ENCODE results near the gene UBN1.
A peak's percentile ranks its signal among the peaks of the same experiment; 100 is the strongest.

UBN1 gene

DNA sequence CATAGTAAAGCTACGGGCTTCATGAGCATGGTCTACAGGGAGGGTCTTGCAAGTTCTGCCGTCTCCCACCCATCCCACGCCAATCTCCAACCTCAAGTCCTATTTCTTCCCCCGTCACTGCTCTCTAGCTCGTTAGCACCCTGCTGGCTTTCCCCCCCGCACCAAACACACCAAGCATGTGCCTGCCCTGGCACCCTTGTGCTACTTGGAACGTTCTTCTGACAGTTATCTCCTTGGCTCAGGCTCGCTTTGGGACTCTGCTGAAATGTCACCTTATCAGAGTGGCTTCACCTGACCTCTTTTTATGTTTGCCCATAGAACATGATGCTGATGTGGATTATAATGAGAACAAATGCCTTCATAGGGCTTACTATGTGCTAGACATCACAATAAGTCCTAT is 22.1 kb upstream of the UBN1 start:
- DNase-seq: no peak

DNA sequence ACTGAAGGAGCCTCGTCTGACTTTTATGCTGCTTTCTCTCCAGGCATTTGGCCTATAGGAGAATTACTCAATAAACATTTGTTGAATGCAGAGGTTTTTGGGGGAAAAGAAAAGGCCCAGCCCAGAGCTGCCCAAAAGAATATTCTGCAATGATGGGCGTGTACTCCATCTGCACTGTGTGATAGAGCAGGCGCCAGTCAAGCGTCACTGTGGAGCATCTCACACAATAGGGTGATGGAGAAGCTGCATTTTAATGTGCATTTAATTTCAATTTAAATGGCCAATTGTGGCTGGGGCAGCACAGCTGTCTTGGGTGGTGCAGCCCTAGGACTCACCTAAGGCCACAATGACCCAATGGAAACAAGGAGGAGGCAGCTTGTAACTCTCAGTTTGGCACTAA is 20.8 kb upstream of the UBN1 start:
- DNase-seq: no peak

DNA sequence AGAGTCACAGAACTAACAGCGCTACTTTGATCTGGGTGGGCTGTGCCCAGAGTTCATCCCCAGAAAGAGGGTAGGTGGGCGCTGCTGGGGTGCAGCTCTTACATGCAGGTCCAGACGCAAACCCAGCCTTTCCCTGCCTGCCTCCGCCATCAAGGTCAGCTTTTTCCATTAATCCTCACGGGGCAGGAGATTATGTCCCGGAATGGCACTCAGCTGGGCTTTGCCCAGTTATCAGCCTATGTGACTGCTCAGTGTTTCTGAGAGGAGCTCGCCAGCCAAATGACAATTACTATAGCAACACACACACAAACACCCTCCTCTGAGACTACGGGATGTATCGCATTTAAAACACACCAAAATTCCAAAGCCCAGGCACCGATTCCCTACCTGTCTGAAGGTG is 20.3 kb upstream of the UBN1 start:
- DNase-seq: no peak

DNA sequence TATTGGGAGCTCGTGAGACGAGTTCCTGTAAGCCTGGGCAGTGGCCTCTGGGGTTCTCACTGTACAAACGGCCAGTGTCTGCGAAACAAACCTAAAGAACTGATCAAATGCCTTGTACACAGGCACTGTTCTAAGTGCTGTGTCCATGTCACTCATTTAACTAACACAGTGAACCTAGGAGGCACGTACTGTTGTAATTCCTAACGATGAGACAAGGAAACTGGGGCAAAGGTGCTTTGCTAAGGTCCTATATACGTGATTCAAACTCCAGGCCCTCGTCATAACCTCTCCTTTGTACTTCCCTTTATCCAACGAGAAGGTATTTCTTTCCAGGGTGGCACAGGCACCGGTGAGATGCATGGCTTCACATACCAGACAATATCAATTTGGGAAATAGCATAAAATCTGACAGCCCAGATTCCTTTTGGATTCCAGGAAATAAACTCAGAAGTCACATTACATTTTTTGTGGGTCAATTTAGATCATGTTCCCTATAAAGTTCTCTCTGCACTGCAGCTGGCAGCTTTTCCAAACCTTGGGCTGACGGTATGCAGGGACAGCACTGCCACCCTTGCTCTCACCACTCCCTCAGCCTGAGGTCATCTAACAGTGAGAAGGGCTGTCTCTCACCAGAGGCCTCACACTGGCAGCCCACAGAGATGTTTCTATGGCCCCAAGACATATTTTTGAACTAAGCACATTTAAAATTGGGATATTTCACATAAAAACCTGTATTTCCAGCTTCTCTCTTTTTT is 18.5 kb upstream of the UBN1 start:
- no peak for DNase-seq

DNA sequence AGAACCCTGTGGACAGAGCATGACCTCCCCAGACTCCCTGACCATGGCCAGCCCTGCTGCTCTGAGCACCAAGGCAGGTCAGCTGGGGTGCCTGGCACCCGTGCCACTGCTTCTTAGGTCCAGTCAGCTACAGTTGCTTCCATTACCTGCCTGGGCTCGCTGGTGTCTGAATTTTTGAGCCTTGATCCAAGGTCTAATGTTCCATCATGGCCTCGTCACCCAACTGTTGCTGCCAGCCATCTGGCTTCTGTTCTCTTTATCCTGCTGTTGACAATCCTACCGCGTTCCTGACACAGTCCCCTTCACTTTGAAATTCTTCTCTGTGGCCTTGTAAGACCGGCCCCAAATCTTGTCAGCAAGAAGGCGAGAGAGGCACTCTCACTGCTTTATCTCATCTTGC is 16.9 kb upstream of the UBN1 start:
- DNase-seq: no peak

DNA sequence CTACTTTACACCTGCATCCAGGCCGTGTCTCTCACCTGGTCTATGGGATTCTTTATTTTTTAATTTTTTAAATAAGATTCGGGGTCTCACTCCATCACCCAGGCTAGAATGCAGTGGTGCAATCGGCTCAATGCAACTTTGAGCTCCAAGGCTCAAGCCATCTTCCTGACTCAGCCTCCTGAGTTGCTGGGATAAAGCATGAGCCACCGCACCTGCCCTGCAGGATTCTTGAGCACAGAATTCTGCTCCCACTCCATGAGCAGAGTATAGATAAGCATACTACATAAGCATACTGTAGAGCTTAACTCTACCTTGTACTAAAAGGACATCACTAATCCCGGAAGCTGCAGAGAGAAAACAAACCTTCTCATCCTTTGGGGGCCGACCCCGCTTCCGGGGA is 15.7 kb upstream of the UBN1 start:
- DNase-seq: no peak

DNA sequence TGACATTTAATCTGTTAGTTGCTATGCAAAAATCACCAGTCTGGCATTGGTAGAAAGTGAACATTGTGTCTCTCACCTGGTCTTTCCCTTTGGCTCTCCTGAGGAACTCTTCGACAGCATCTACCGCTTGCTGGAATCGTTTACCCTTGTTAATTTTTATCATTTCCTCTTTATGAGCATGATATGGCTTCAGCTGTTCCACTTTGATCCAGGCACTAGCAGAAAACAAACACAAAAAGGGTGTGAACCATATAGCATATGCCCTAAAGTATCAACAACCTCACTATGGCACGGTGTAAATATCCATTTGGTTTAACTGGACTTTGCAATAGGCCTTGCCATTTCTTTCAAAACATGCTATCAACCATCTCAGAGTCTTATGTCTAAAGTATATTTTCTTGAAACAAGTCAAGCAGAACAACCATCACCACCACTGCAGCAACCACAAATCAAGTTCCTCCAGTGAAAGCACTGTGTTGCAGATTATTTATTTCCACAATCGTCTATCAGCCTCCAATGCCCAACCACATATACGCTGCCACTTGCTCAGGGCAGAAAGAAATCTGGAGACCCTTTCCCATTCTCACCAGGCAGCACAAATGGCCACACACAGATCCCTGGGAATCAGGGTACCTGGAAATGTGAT is 14.5 kb upstream of the UBN1 start:
- no peak for DNase-seq

DNA sequence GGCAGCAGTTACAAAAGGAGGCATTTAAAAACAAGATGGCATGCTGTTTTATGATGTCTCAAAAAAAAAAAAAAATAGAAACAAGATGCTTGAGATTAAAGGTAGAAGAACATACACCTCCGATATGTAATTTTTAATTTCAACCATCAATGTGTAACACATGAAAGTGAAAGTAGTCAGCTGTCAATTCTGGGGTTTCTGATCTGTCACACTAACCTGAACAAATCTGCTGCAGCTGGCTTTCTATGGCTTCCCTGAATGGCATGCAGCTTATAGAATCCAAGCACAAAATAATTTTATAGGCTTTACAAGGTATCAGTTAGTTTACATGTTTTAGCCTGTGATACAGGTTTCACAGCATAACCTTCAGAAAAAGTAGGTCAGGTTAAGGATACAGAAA is 13.7 kb upstream of the UBN1 start:
- no peak for DNase-seq

DNA sequence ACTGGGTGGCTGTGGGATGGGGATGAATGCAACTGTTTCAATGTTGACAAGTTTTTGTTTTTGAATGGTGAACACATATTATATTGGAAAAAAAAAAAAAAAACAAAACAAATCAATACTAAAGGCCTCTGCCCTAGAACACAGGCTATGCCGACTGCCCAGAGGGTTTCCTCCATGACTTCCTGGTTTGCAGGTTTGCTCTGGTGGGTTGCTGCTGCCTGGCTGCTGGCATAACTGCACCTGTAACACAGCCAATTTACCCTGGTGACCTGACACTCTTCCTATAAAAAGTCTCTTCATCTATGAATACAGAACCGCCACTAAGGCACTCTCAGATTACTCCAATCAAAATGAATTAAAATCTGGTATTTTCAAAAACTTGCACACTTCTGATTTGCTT is 10.6 kb upstream of the UBN1 start:
- DNase-seq: no peak

DNA sequence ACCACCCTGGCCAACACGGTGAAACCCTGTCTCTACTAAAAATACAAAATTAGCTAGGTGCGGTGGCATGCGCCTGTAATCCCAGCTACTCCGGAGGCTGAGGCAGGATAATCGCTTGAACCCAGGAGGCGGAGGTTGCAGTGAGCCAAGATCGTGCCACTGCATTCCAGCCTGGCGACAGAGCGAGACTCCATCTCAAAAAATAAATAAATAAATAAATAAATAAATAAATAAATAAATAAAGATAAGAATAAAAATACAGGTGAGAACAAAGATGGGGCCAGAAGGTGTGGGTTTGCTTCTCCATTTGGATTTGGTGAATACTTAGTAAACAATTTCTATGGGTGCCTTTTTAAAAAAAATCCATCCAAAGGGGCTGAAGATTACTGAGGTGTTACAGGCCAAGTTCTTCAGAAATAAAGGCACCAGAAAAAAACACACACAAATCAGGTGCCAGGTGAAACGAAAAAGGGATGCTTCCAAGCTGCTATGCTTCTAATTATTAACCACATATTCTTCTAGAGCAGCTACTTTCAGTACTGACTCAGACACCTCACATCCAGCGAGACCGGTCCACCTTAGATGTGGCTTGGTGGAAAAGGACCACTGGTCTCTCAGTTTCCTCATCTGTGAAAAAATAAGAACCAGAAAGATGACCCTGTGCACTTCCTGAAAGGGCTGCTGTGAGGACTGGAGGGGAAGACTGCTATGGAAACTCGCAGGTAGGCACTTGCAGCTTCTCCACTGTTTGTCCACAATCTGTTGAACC is 9.4 kb upstream of the UBN1 start:
- DNase-seq: peak; percentile 9

DNA sequence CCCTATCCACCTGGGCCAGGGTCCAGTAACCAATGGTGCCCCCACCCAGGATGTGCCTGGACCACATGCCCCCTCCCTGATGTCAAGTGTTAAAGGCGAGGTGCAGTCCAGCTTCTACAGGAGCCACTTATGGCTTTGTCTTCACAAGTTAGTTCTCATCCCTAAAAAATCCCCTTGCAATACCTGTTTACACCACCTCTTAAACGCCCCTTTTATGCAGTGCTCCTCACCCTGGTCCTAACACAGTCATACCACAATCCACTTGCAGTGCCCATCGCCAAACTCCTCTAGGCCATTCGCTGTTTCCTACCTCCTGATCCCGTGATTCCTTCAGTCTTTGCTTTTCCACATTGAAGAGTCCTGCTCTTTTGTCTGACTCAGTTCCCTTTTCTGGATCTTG is 7.3 kb upstream of the UBN1 start:
- no peak for DNase-seq

DNA sequence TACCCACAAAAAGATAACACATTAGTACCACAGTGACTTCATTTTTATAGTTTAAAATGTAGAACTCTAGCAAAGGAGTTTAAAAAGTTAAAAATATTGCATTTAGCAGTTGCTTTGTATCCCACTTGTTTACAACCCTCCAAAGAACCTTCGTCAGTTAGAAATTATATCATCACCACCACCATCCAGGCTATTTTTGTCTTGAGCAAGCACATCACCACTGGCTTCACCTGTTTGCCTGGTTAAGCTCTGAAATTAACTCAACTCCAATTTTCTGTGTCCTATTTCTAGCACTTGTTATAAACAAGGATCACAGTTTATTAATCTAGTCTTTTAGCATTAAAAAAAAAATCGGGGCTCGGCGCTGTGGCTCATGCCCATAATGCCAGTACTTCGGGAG is 6.3 kb upstream of the UBN1 start:
- no peak for DNase-seq

DNA sequence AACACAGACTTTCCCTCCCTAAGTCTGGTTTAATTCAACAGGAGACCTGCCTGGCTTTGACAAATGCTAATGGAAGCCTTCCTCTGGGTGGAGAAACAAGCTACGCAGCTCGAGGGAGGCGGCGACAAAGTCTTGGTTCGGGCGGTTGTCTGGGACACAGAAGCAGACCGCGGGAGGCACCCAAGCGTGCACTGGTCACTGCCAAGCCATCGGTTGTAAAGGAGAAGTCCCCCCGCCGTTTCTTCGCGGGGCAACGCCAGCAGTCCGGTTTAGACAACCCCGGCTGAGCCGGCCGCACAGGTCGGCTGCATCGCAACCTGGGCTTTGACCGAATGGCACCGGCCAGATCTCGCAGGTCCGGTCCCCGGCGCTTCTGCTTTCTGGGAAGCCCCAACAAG is 779 bp upstream of the UBN1 start:
- DNase-seq: peak; percentile 29

DNA sequence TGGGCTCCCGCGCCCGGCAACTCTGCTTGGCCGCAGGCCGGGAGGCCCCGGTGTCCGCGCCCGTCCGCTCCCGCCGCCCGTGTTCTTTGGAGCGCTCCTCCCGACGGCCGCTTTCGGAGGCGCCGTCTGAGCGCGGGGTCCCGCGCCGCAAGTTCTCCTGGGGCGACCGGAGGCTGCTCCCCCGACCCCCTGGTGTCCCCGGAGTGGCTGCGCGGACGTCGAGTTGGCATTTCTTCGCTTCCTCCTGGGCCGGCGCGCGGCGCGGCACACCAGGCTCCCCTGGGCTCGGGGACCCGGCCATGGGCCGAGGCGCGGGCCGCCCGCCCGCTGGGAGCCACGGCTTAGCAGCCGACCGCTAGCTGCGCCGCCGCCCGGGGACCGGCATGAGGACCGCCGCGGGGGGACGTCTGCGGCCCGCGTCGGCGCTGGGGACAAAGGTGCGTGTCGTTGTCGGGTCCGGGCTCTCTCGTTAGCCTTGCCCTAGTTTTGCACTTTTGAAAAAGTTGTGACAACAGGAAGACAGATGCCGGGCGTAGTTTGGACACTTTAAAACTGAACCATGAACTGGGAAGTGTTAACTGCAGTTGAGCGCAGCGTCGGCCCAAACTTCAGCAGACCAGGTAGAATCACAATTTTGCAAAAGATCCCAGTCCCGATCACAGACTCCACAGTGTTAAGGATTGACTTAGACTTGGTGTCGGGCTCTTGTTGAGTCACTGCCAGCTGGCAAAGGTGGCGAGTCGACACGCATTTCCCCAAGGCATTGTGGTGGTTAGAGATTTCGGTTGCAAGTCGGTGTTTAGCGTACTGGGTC is 700 bp downstream of the UBN1 start:
- peak; percentile 74 for DNase-seq

DNA sequence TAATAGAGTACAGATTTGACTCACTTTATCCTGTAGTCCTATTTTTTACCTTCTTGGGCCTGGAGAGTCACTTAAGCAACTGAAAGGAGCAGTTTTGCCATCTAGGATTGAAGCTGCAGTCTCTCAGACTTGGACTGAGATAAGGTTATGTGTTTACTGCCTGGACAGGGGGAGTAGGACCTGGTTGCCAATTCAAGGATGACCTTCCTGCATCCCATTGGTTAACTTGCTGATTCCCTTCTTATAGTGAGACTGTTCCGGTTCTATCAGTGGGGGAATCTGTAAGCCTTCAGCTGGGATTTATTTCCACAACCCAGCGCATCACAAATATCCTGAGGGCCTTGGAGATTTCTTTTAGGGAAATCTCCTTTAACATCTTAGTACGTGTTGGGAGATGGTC is 2.9 kb downstream of the UBN1 start:
- peak; percentile 5 for DNase-seq

DNA sequence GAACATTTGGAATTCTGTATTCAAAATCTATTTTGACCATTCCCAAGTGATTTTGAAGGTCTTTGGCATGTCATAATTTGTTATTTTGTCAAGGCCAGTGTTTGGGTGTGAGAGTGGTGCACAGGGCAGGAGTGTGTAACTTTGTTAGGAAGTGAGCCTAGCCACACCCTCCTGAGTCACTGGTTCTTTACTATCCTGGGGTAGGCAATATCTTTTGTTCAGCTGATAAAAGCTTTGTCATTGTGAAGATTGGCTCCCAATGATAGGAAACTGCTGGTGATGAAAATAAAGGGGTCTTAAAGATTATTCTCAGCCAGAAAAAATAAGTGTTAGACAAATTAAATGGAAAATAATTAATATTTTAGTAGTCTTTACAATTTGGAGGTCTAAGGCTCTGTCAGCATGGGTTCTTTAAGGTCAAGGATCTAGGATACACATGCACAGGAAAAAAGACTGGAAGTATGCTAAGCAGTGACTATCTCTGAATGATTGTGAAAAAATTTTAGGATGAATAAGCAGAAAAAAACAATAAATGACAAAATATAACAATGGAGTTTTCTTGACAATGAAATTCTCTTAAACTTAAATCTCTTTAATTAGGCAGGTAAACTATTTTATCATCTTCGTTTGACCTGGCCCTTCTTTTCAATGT is 5.1 kb downstream of the UBN1 start:
- DNase-seq: no peak

DNA sequence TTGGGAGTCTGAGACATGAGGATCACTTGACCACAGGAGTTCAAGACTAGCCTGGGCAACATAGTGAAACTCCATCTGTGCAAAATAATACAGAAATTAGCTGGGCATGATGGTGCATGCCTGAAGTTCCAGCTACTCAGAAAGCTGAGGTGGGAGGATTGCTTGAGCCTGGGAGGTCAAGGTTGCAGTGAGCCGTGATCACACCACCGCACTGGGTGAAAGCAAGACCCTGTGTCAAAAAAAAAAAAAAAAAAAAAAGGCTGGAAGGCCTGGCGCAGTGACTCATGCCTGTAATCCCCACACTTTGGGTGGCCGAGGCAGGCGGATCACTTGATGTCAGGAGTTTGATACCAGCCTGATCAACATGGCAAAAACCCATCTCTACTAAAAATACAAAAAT is 8.1 kb downstream of the UBN1 start:
- DNase-seq: peak; percentile 16

DNA sequence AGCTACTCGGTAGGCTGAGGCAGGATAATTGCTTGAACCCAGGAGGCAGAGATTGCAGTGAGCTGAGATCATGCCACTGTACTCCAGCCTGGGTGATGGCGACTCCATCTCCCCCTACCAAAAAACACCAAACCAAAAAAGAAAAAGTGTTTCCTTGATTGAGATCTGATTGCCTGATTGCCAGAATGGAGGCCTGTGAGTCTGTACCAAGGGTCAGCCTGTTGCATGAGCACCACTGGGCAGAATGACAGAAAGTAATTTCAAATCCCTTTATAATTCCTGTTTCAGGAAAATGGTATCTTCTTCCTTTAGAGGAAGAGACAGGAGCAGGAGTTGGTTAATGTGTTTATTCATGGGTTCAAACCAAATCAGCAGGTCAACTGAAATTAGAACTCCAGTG is 8.5 kb downstream of the UBN1 start:
- no peak for DNase-seq

DNA sequence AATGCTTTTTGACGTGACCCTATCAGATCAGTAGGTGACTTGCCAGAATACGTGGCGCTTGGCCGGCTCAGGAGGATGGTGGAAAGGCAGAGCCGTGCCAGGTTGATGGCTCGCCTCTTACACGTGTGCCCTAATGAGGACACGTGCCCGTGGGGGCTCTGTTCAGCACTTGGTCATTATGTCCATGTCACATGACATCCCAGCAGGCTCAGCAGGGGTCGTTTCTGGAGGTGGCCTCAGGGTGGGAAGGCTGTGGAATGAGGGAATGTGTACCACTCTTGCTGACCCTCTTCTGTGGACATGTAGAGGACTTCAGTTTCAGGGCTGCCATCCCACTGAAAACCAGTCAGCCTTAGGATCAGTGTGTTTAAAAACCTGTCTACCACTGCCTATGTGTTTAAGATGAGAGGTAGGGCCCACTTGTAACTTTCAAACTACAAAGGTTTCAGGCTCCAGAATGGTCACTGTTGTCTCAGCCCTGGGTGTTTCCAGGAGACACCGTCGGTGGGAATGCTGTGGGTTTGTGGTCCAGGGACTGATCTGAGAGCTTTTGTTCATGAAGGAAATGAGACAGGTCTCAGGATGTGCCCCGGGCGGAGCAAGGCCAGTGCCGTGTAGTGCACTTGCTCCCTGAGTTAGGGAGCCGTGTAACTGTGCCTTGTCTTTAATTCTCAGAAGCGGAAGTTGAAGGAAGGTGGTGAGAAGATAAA is 12.1 kb downstream of the UBN1 start:
- DNase-seq: no peak

DNA sequence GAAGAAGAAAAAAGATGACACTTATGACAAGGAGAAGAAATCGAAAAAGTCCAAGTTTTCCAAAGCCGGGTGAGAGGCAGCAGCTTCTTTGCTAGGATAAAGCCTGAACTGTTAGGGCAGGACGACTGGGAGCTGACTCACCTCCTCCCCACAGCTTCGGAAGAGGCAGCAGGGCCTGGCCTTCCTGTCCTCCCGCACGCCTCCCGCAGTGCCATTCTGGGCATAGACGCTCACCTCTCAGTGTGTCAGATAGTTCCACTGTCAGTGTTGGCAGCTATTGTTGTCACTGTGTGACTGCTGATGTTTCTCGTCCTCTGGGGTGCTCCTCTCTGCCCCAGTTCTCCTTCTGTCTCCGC is 12.6 kb downstream of the UBN1 start:
- DNase-seq: peak; percentile 39

DNA sequence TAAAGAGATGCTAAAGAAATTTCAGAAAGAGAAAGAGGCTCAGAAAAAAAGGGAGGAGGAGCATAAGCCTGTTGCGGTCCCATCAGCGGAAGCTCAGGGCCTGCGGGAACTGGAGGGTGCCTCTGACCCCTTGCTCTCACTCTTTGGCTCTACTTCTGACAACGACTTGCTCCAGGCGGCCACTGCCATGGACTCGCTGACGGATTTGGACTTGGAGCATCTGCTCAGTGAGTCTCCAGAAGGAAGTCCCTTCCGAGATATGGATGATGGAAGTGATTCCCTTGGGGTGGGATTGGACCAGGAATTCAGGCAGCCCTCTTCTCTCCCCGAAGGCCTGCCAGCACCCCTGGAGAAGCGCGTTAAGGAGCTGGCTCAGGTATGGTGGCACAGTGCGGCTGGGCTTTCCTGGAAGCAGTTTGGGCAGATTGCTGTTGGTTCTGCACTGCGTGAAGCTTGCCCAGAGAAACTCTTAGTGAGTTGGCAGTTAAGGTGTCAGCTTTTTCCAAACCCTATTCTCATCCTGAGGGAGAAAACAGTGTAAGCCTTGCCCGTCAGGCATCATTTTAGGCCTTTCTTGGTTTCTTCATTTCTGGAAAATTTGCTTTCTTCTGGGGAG is 13.6 kb downstream of the UBN1 start:
- DNase-seq: no peak

DNA sequence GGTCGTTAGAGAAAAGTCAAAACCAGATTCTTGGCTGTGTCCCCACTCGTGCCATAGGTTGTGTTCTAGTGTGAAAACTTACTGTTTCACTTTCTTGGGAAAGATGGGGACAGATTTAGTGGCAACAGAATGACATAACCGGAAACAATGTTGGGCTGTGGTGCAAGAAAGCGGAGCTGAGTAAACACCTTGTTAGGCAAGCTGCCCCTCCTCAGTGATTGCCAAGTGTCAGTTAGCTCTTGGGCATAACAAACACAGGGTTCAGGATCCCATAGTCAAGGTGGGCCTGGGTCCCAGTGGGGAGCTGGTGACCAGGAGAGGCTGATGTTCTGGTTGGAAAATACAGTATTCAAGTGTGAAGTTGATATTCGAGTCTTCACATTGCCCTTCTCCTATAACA is 15.4 kb downstream of the UBN1 start:
- DNase-seq: no peak
